Stimulated activated memory B cell treated with anti-CD40 and anti-IgM and Interleukin-4, amounts not matched to agents 10 μg/mL and 1 μg/mL and 100 μg/mL, for 72 hours (primary cell): ENCODE measurements around the gene B4GALT2.
A peak's percentile ranks its signal among the peaks of the same experiment; 100 is the strongest.

Source experiments
- ATAC-seq: fragments of 150-1000 bp; cut with Tn5 transposase; 2 replicates; pipeline ENCODE4 v1.10.0; 2021
- H3K27ac Mint-ChIP-seq: one replicate; pipeline ENCODE4 v1.8.0; 2022; ENCODE audit warnings: mild to moderate bottlenecking, mixed read lengths
- H3K27me3 Mint-ChIP-seq: one replicate; pipeline ENCODE4 v1.8.0; 2022; ENCODE audit warnings: mixed read lengths
- H3K36me3 Mint-ChIP-seq: one replicate; pipeline ENCODE4 v1.8.0; 2022; ENCODE audit warnings: mixed read lengths
- H3K4me1 Mint-ChIP-seq: one replicate; pipeline ENCODE4 v1.8.0; 2022; ENCODE audit warnings: mixed read lengths
- H3K4me3 Mint-ChIP-seq: one replicate; pipeline ENCODE4 v1.8.0; 2022; ENCODE audit warnings: mild to moderate bottlenecking, moderate library complexity, mixed read lengths
- H3K9me3 Mint-ChIP-seq: one replicate; pipeline ENCODE4 v1.8.0; 2022; ENCODE audit warnings: mixed read lengths

Gene B4GALT2

GRCh38 chr1:43938892-43939587 is 40.0 kb upstream of the B4GALT2 start:
- H3K27me3 Mint-ChIP-seq, result peaks cover 18% of the 10 kb centered on the region
- no peak overlapping the region for H3K27ac Mint-ChIP-seq

GRCh38 chr1:43942411-43942810 is 36.6 kb upstream of the B4GALT2 start:
- ATAC-seq, result no peak
- Mint-ChIP-seq H3K9me3 (no peaks in the 10 kb centered on the region), H3K4me1 (peaks cover 31% of the 10 kb centered on the region), H3K36me3 (peaks cover 28% of the 10 kb centered on the region), H3K27me3 (no peaks in the 10 kb centered on the region), H3K27ac (no peak overlapping the region), H3K4me3 (no peak overlapping the region)

More at GRCh38 chr1:43938892-43939587, 40.0 kb upstream of the B4GALT2 start:
- no peak for ATAC-seq
- H3K9me3 Mint-ChIP-seq, result no peaks in the 10 kb centered on the region
- H3K36me3 Mint-ChIP-seq, result peaks cover 28% of the 10 kb centered on the region
- peaks cover 17% of the 10 kb centered on the region for H3K4me1 Mint-ChIP-seq
- H3K4me3 Mint-ChIP-seq, result no peak overlapping the region

GRCh38 chr1:43944860-43945259 is 34.1 kb upstream of the B4GALT2 start:
- Mint-ChIP-seq H3K36me3 (peaks cover 18% of the 10 kb centered on the region), H3K4me3 (no peak overlapping the region), H3K27me3 (no peaks in the 10 kb centered on the region), H3K4me1 (peaks cover 55% of the 10 kb centered on the region), H3K9me3 (no peaks in the 10 kb centered on the region), H3K27ac (no peak overlapping the region)
- ATAC-seq, result no peak

GRCh38 chr1:43945674-43946235 is 33.3 kb upstream of the B4GALT2 start:
- peaks cover 64% of the 10 kb centered on the region for H3K4me1 Mint-ChIP-seq
- H3K36me3 Mint-ChIP-seq, result peaks cover 22% of the 10 kb centered on the region
- H3K9me3 Mint-ChIP-seq, result no peaks in the 10 kb centered on the region
- no peak for ATAC-seq
- H3K27ac Mint-ChIP-seq, result peak overlapping the region; percentile 91
- H3K4me3 Mint-ChIP-seq, result peak overlapping the region; percentile 93
- H3K27me3 Mint-ChIP-seq, result no peaks in the 10 kb centered on the region

GRCh38 chr1:43946236-43947060 is 32.6 kb upstream of the B4GALT2 start, which contains the start of gene IPO13:
Gene IPO13 (plus strand): TSS chr1:43946950. CDS start chr1:43947601, 651 bp downstream.
- Mint-ChIP-seq H3K36me3 (peaks cover 29% of the 10 kb centered on the region), H3K27me3 (no peaks in the 10 kb centered on the region), H3K27ac (peak within 1 kb of the TSS; percentile 91), H3K4me3 (peak within 1 kb of the TSS; percentile 93), H3K4me1 (peaks cover 71% of the 10 kb centered on the region), H3K9me3 (no peaks in the 10 kb centered on the region)
- ATAC-seq, result peak; percentile 98

GRCh38 chr1:43947061-43947873 is 31.7 kb upstream of the B4GALT2 start:
- H3K4me3 Mint-ChIP-seq, result peak overlapping the region; percentile 93
- ATAC-seq, result peak; percentile 28
- peaks cover 74% of the 10 kb centered on the region for H3K4me1 Mint-ChIP-seq
- no peaks in the 10 kb centered on the region for H3K27me3 Mint-ChIP-seq
- peak overlapping the region; percentile 91 for H3K27ac Mint-ChIP-seq
- peaks cover 34% of the 10 kb centered on the region for H3K36me3 Mint-ChIP-seq
- H3K9me3 Mint-ChIP-seq, result no peaks in the 10 kb centered on the region

- H3K9me3 Mint-ChIP-seq, result no peaks in the 10 kb centered on the region
- ATAC-seq, result no peak
- peak overlapping the region; percentile 91 for H3K27ac Mint-ChIP-seq
- H3K4me3 Mint-ChIP-seq, result peak overlapping the region; percentile 93
- H3K4me1 Mint-ChIP-seq, result peaks cover 69% of the 10 kb centered on the region
- no peaks in the 10 kb centered on the region for H3K27me3 Mint-ChIP-seq
- peaks cover 29% of the 10 kb centered on the region for H3K36me3 Mint-ChIP-seq
Measured at GRCh38 chr1:43947874-43948437, 31.1 kb upstream of the B4GALT2 start.

- Mint-ChIP-seq H3K27ac (no peak overlapping the region), H3K36me3 (peaks cover 32% of the 10 kb centered on the region), H3K27me3 (no peaks in the 10 kb centered on the region), H3K4me1 (peaks cover 69% of the 10 kb centered on the region), H3K9me3 (no peaks in the 10 kb centered on the region), H3K4me3 (no peak overlapping the region)
- no peak for ATAC-seq
Measured at GRCh38 chr1:43949678-43950077, 29.3 kb upstream of the B4GALT2 start.

GRCh38 chr1:43951021-43951985 is 27.7 kb upstream of the B4GALT2 start:
- H3K9me3 Mint-ChIP-seq, result no peaks in the 10 kb centered on the region
- peaks cover 37% of the 10 kb centered on the region for H3K36me3 Mint-ChIP-seq
- no peak overlapping the region for H3K27ac Mint-ChIP-seq
- no peak overlapping the region for H3K4me3 Mint-ChIP-seq
- ATAC-seq, result no peak
- H3K4me1 Mint-ChIP-seq, result peaks cover 59% of the 10 kb centered on the region
- H3K27me3 Mint-ChIP-seq, result no peaks in the 10 kb centered on the region

GRCh38 chr1:43952731-43953346 is 26.2 kb upstream of the B4GALT2 start:
- H3K27ac Mint-ChIP-seq, result no peak overlapping the region
- H3K36me3 Mint-ChIP-seq, result peaks cover 46% of the 10 kb centered on the region
- no peaks in the 10 kb centered on the region for H3K9me3 Mint-ChIP-seq
- no peak for ATAC-seq
- no peaks in the 10 kb centered on the region for H3K27me3 Mint-ChIP-seq
- no peak overlapping the region for H3K4me3 Mint-ChIP-seq
- peaks cover 49% of the 10 kb centered on the region for H3K4me1 Mint-ChIP-seq

GRCh38 chr1:43953361-43953760 is 25.6 kb upstream of the B4GALT2 start:
- H3K4me1 Mint-ChIP-seq, result peaks cover 44% of the 10 kb centered on the region
- H3K36me3 Mint-ChIP-seq, result peaks cover 51% of the 10 kb centered on the region
- H3K4me3 Mint-ChIP-seq, result no peak overlapping the region
- ATAC-seq, result no peak
- no peaks in the 10 kb centered on the region for H3K9me3 Mint-ChIP-seq
- H3K27me3 Mint-ChIP-seq, result no peaks in the 10 kb centered on the region
- no peak overlapping the region for H3K27ac Mint-ChIP-seq

GRCh38 chr1:43954036-43954435 is 25.0 kb upstream of the B4GALT2 start:
- ATAC-seq, result no peak
- H3K4me3 Mint-ChIP-seq, result no peak overlapping the region
- peaks cover 37% of the 10 kb centered on the region for H3K4me1 Mint-ChIP-seq
- H3K27ac Mint-ChIP-seq, result no peak overlapping the region
- no peaks in the 10 kb centered on the region for H3K27me3 Mint-ChIP-seq
- no peaks in the 10 kb centered on the region for H3K9me3 Mint-ChIP-seq
- peaks cover 58% of the 10 kb centered on the region for H3K36me3 Mint-ChIP-seq

GRCh38 chr1:43956234-43956633 is 22.8 kb upstream of the B4GALT2 start:
- Mint-ChIP-seq H3K9me3 (no peaks in the 10 kb centered on the region), H3K27me3 (no peaks in the 10 kb centered on the region), H3K4me1 (peaks cover 15% of the 10 kb centered on the region), H3K4me3 (no peak overlapping the region), H3K36me3 (peaks cover 46% of the 10 kb centered on the region), H3K27ac (no peak overlapping the region)
- no peak for ATAC-seq
